ENCODE data around the gene COG8. TPM values are rescaled to one million over a fixed set of nuclear protein-coding genes. Genes with fewer than 3 reads are reported as not detected.

The COG8 gene
- total RNA-seq, 4 donors from 2014 or later = 24.0 to 36.0 (median 30.1) TPM

DNA sequence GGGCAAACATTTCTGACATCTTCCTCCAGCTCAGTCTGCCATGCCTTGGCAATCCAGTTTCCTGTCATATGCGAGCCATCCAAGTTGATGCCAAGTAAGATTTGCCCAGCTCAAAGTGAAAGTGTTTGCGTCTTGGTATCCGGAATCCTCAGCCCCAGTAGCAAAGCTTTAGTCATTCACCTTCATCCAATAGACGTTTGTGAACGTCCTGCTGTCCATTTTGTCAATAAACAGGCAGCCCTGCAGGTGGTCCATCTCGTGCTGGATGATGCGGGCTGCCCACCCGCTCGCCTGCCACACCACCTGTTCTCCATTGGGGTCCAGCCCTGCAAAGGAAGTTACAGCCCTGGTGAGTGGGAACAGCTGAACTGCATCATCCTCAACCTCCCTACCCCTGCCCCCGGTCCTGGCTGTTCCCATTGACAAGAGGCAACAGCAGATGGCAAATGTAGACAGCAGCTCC lies 10.5 kb downstream of the COG8 start:
- DNase-seq = no peak

DNA sequence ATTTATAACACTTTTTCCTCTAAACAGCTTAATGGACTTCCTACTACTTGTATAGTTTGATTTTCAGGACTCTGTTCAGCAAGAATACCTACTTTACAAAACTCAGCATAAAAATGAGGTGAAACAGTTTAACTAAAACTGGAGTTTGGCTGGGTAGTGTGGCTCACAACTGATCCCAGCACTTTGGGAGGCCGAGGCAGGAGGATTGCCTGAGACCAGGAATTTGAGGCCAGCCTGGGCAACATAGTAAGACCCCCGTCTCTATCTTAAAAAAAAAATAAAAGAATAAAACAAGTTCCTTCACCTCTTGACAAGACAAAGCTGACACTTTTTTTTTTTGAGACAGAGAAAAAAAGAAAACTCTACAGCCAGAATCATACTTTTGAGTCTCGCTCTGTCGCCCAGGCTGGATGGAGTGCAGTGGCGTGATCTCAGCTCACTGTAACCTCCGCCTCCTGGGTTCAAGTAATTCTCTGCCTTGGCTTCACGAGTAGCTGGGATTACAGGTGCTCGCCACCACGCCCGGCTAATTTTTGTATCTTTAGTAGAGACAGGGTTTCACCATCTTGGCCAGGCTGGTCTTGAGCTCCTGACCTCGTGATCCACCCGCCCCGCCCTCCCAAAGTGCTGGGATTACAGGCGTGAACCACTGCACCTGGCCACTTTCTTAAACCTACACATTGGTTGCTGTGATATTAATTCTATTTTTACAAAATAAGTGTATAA lies 11.6 kb downstream of the COG8 start:
- intact Hi-C loops (cut with DNase I) = no loop called here
- peak overlapping the region in 2 of 4 donors; percentile 54 to 97 for H3K27ac ChIP-seq
- no peaks in the 10 kb centered on the region for H3K27me3 ChIP-seq
- H3K9me3 ChIP-seq = no peaks in the 10 kb centered on the region
- peaks cover 5 to 69% (median 21%) of the 10 kb centered on the region in 3 donors for H3K36me3 ChIP-seq
- peaks cover 21 to 78% (median 41%) of the 10 kb centered on the region in 3 donors for H3K4me1 ChIP-seq
- no peak for DNase-seq
- WGBS, 2 donors = 70 to 82% methylated on average over 14 of the region's 14 CpGs
- peak overlapping the region in 1 of 4 donors; percentile 98 for H3K4me3 ChIP-seq
- TF ChIP-seq POLR2A (IDR thresholded peaks at IDR 0.05) = no peak
- TF ChIP-seq, protein P1, sequence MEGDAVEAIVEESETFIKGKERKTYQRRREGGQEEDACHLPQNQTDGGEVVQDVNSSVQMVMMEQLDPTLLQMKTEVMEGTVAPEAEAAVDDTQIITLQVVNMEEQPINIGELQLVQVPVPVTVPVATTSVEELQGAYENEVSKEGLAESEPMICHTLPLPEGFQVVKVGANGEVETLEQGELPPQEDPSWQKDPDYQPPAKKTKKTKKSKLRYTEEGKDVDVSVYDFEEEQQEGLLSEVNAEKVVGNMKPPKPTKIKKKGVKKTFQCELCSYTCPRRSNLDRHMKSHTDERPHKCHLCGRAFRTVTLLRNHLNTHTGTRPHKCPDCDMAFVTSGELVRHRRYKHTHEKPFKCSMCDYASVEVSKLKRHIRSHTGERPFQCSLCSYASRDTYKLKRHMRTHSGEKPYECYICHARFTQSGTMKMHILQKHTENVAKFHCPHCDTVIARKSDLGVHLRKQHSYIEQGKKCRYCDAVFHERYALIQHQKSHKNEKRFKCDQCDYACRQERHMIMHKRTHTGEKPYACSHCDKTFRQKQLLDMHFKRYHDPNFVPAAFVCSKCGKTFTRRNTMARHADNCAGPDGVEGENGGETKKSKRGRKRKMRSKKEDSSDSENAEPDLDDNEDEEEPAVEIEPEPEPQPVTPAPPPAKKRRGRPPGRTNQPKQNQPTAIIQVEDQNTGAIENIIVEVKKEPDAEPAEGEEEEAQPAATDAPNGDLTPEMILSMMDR (IDR thresholded peaks at IDR 0.05) = no peak

More for the DNA sequence above, 10.5 kb downstream of the COG8 start:
- peaks cover 0 to 69% (median 20%) of the 10 kb centered on the region in 3 donors for H3K36me3 ChIP-seq
- 27 to 36% methylated on average over 6 to 9 of the region's 10 CpGs for WGBS, 2 donors
- H3K4me3 ChIP-seq = peak overlapping the region; percentile 68 to 98 (median 92)
- H3K4me1 ChIP-seq = peaks cover 21 to 77% (median 41%) of the 10 kb centered on the region in 3 donors
- H3K27me3 ChIP-seq = no peaks in the 10 kb centered on the region
- H3K27ac ChIP-seq = peak overlapping the region; percentile 32 to 98 (median 81)
- intact Hi-C loops (cut with DNase I) = no loop called here
- TF ChIP-seq, protein P1 (IDR thresholded peaks at IDR 0.05) = no peak
- no peak for TF ChIP-seq POLR2A (IDR thresholded peaks at IDR 0.05)
- no peaks in the 10 kb centered on the region for H3K9me3 ChIP-seq

GRCh38 chr16:69326172-69326873 lies 13.0 kb downstream of the COG8 start:
- Histone ChIP-seq H3K27me3 (no peaks in the 10 kb centered on the region), H3K36me3 (peaks cover 18 to 70% (median 36%) of the 10 kb centered on the region in 3 donors), H3K9me3 (no peaks in the 10 kb centered on the region), H3K4me3 (no peak overlapping the region), H3K4me1 (peaks cover 21 to 69% (median 40%) of the 10 kb centered on the region in 3 donors), H3K27ac (peak overlapping the region in 2 of 4 donors; percentile 4 to 40)
- WGBS, 2 donors = 45 to 46% methylated on average over 7 of the region's 7 CpGs
- DNase-seq = no peak
- intact Hi-C loops (cut with DNase I) = no loop called here
- TF ChIP-seq, protein P1 (IDR thresholded peaks at IDR 0.05) = no peak
- no peak for TF ChIP-seq POLR2A (IDR thresholded peaks at IDR 0.05)

DNA sequence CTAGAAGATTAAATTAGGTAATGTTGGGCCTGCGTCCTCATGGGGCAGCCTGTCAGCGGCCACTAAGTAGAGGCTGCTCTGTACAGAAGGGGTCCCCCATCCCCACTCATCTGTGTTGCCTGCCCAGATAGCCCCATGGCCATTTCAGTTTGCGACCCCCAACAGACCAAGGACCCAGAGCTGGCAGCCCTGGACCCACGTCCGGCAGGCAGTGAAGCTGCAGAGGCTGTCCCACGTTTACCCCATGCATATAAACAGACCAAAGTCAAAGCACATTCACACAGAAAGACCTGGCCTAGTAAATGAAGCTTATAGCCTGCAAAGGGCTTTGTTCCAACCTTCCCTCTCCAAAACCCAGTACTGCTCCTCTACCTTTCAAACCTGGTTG lies 13.6 kb downstream of the COG8 start:
- no peak for TF ChIP-seq POLR2A (IDR thresholded peaks at IDR 0.05)
- TF ChIP-seq, protein P1 (IDR thresholded peaks at IDR 0.05) = no peak
- Histone ChIP-seq H3K4me3 (no peak overlapping the region), H3K27ac (peak overlapping the region in 1 of 4 donors; percentile 31), H3K27me3 (no peaks in the 10 kb centered on the region), H3K9me3 (no peaks in the 10 kb centered on the region), H3K36me3 (peaks cover 24 to 75% (median 41%) of the 10 kb centered on the region in 3 donors), H3K4me1 (peaks cover 17 to 63% (median 34%) of the 10 kb centered on the region in 3 donors)
- intact Hi-C loops (cut with DNase I) = no loop called here
- WGBS, 2 donors = 85 to 93% methylated on average over 5 to 6 of the region's 6 CpGs
- no peak for DNase-seq
